ENCODE results near the gene DEF6. TPM values are rescaled to one million over a fixed set of nuclear protein-coding genes. Genes with fewer than 3 reads are reported as not detected.

The DEF6 gene
- total RNA-seq, 1 experiment from 2014 or later: 5.7 TPM

- no peak overlapping the region for H3K4me3 ChIP-seq (ENCODE audit: low read depth, low read length)
- H3K27me3 ChIP-seq (replicated peaks; ENCODE audit: control insufficient read depth, insufficient read depth, low read length): no peaks in the 10 kb centered on the region
- intact Hi-C loops (cut with micrococcal nuclease; ENCODE audit: unreplicated experiment): no loop called here
- no peaks in the 10 kb centered on the region for H3K36me3 Mint-ChIP-seq (ENCODE audit: insufficient read depth, unreplicated experiment)
- no peak overlapping the region for H3K4me3 Mint-ChIP-seq (ENCODE audit: unreplicated experiment)
- POLR2A ChIA-PET: no interaction called here
- CTCF ChIA-PET: no interaction called here
- BruUV-seq (replicated peaks): no TSS peak
- H3K27me3 Mint-ChIP-seq (ENCODE audit: insufficient read depth, unreplicated experiment): no peaks in the 10 kb centered on the region
- TF ChIP-seq CTCF (IDR thresholded peaks at IDR 0.05; ENCODE audit: insufficient read depth in 1 of 2, low read depth in 1 of 2, low read length in 1 of 2, severe bottlenecking in 1 of 2, unreplicated experiment in 1 of 2): no peak
- no peaks in the 10 kb centered on the region for H3K36me3 ChIP-seq (ENCODE audit: control insufficient read depth, insufficient read depth, low read length)
- peaks cover 2% of the 10 kb centered on the region; the same call in 1 of the 2 replicates for H3K4me1 ChIP-seq
- H3K9me3 Mint-ChIP-seq (ENCODE audit: unreplicated experiment): no peaks in the 10 kb centered on the region
- H3K4me1 Mint-ChIP-seq (ENCODE audit: low read depth, unreplicated experiment): peaks cover 6% of the 10 kb centered on the region
- no peak for DNase-seq
- no peak overlapping the region for H3K27ac Mint-ChIP-seq (ENCODE audit: unreplicated experiment)
- no peaks in the 10 kb centered on the region for H3K9me3 ChIP-seq
Observed at GRCh38 chr6:35265523-35265922, 32.1 kb upstream of the DEF6 start.

GRCh38 chr6:35267446-35267845 lies 30.2 kb upstream of the DEF6 start:
- Mint-ChIP-seq H3K27me3 (ENCODE audit: insufficient read depth, unreplicated experiment) (no peaks in the 10 kb centered on the region), H3K4me3 (ENCODE audit: unreplicated experiment) (no peak overlapping the region), H3K27ac (ENCODE audit: unreplicated experiment) (no peak overlapping the region), H3K9me3 (ENCODE audit: unreplicated experiment) (no peaks in the 10 kb centered on the region), H3K4me1 (ENCODE audit: low read depth, unreplicated experiment) (no peaks in the 10 kb centered on the region), H3K36me3 (ENCODE audit: insufficient read depth, unreplicated experiment) (no peaks in the 10 kb centered on the region)
- no peak overlapping the region for H3K4me3 ChIP-seq (ENCODE audit: low read depth, low read length)
- H3K9me3 ChIP-seq: no peaks in the 10 kb centered on the region
- no peak for DNase-seq
- TF ChIP-seq CTCF (IDR thresholded peaks at IDR 0.05; ENCODE audit: insufficient read depth in 1 of 2, low read depth in 1 of 2, low read length in 1 of 2, severe bottlenecking in 1 of 2, unreplicated experiment in 1 of 2): no peak
- BruUV-seq (replicated peaks): no TSS peak
- intact Hi-C loops (cut with micrococcal nuclease; ENCODE audit: unreplicated experiment): no loop called here
- H3K27me3 ChIP-seq (replicated peaks; ENCODE audit: control insufficient read depth, insufficient read depth, low read length): no peaks in the 10 kb centered on the region
- POLR2A ChIA-PET: no interaction called here
- no peaks in the 10 kb centered on the region for H3K4me1 ChIP-seq
- CTCF ChIA-PET: interaction anchor here (1.0 kb wide), 1 partner anchor 8 kb away, joined by 4 read pairs; the partner anchor contains the start of gene ZNF76
- no peaks in the 10 kb centered on the region for H3K36me3 ChIP-seq (ENCODE audit: control insufficient read depth, insufficient read depth, low read length)

- Mint-ChIP-seq H3K36me3 (ENCODE audit: insufficient read depth, unreplicated experiment) (no peaks in the 10 kb centered on the region), H3K4me3 (ENCODE audit: unreplicated experiment) (no peak overlapping the region), H3K9me3 (ENCODE audit: unreplicated experiment) (no peaks in the 10 kb centered on the region), H3K4me1 (ENCODE audit: low read depth, unreplicated experiment) (no peaks in the 10 kb centered on the region), H3K27ac (ENCODE audit: unreplicated experiment) (no peak overlapping the region), H3K27me3 (ENCODE audit: insufficient read depth, unreplicated experiment) (no peaks in the 10 kb centered on the region)
- Histone ChIP-seq H3K36me3 (ENCODE audit: control insufficient read depth, insufficient read depth, low read length) (no peaks in the 10 kb centered on the region), H3K9me3 (no peaks in the 10 kb centered on the region), H3K4me1 (no peaks in the 10 kb centered on the region), H3K4me3 (ENCODE audit: low read depth, low read length) (no peak overlapping the region), H3K27me3 (replicated peaks; ENCODE audit: control insufficient read depth, insufficient read depth, low read length) (no peaks in the 10 kb centered on the region)
- intact Hi-C loops (cut with micrococcal nuclease; ENCODE audit: unreplicated experiment): no loop called here
- ChIA-PET POLR2A (no interaction called here), CTCF (interaction anchor here (1.0 kb wide), 1 partner anchor 9 kb away, joined by 4 read pairs; the partner anchor contains the start of gene ZNF76)
- BruUV-seq (replicated peaks): no TSS peak
- DNase-seq: no peak
- no peak for TF ChIP-seq CTCF (IDR thresholded peaks at IDR 0.05; ENCODE audit: insufficient read depth in 1 of 2, low read depth in 1 of 2, low read length in 1 of 2, severe bottlenecking in 1 of 2, unreplicated experiment in 1 of 2)
Observed at GRCh38 chr6:35267897-35268296, 29.7 kb upstream of the DEF6 start.
